HG03521 (cell line): ENCODE results near the gene CPSF7.
A peak's percentile ranks its signal among the peaks of the same experiment; 100 is the strongest.
"Not testable (repeated sequence)": the region's sequence is repeated elsewhere in the genome, so short reads cannot be mapped to it uniquely, and the experiment has no call there.

Experiments
- ATAC-seq: cut with Tn5 transposase; IDR thresholded peaks from one replicate; pipeline ENCODE4 v1.9.1; 2021; ENCODE audit warnings: mild to moderate bottlenecking, moderate library complexity; ENCODE audit not compliant: unreplicated experiment

Gene CPSF7

DNA sequence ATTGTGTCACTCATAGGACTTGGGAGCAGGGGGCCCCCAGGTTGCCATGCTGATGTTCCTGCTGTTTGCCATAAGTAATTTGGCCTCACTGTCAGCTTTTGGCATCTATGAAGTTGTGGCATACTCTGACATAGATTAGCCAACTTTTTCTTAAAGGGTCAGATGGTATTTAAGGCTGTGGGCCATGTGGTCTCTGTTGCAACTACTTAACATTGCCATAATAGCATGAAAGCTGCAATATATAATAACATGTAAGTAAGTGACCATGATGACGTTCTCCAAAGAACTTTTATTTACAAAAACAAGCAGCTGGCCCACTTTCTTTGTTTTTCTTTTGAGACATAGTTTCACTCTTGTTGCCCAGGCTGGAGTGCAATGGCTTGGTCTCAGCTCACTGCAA is 39.6 kb downstream of the CPSF7 start:
- ATAC-seq = no peak

DNA sequence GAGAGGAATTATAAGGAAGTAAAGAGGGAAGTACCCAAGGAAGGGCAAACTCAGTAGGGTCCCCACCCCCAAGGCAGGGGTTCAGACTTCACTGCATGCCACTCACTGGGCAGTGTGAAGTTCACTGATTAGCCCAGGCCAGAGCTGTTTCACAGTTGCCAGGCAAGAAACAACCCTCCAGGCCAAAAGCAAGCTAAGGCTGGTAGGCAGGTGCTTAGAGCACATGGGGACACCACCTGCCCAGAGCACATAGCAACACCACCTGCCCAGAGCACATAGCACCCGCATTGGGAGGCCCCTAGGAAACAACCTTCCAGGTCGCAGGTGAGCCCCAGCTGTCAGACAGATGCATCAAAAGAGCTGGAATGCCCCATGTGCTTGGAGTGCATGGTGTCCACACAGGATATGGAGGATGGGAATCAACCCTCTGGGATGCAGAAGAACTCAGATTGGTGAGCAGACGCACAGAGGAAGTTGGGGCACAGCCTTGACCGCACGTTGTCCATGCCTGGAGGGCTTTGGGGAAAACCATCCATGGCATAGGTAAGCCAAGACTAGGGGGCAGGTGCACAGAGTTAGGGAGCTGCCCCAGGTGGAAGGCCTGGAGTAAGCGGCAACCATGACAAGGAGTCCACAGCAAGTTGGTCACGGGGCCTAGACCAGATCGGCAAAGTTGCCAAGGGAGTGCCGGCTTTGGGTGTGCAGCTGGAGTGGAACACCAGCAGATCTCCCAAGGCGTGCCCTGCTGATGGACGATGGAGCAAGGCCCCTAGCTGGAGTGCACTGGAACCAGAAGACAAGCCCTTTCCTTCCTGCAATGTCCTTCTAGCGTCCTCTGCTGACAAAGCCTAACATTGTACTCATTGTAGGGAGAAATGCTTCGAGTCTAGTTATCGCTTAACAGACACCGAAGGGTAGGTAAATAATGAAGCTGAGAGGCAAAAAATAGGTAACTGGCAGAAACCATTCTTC is 45.2 kb downstream of the CPSF7 start:
- ATAC-seq = no peak

DNA sequence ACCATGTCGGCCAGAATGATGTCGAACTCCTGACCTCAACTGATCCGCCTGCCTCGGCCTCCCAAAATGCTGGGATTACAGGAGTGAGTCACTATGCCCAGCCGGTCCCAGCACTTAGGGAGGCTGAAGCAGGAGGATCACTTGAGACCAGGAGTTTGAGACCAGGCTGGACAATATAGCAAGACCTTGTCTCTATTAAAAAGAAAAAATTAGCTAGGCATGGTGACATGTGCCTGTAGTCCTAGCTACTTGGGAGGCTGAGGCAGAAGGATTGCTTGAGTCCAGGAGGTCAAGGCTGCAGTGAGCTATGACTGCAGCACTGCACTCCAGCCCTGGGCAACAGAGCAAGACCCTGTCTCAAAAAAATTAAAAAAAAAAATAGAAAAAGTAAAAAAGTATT is 45.9 kb downstream of the CPSF7 start:
- ATAC-seq = not testable (repeated sequence)

DNA sequence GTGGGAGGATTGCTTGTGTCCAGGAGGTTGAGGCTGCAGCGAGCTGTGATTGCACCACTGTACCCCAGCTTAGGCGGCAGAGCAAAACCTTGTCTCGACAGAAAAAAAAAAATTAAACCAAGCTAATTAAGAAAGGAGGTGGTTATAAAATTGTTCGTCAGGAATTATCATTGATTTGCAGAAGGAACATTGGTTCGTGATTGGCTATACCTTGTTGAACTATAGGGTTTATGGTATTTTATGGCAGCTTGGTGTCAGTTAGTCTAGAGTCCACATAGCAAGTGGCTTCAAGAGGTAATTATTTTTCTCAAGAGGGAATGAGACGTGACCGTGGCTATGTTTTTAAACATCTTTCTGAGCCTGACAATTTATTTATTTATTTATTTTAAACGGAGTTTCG is 48.9 kb downstream of the CPSF7 start:
- ATAC-seq = no peak

DNA sequence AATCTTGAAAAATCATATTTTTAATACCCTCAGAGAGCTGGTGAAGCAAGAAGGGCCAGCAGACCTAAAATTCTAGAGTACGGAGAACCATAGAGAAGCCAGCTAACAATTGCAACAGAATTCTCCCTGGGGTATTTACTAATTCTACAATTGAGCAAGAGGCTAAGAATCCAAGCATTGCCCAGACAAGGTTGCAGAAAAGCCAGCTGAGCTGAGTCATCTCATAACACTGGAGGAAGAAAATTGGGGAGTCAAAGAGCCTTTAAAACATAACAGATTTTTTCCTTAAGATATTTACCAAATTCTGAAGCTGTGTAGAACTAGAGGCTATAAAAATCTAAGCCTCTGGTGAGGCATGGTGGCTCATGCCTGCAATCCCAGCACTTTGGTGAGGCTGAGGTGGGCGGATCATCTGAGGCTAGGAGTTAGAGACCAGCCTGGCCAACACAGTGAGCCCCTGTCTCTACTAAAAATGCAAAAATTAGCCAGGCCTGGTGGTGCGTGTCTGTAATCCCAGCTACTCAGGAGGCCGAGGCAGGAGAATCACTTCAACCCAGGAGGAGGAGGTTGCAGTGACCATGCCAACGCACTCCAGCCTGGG is 51.0 kb downstream of the CPSF7 start:
- no peak for ATAC-seq

DNA sequence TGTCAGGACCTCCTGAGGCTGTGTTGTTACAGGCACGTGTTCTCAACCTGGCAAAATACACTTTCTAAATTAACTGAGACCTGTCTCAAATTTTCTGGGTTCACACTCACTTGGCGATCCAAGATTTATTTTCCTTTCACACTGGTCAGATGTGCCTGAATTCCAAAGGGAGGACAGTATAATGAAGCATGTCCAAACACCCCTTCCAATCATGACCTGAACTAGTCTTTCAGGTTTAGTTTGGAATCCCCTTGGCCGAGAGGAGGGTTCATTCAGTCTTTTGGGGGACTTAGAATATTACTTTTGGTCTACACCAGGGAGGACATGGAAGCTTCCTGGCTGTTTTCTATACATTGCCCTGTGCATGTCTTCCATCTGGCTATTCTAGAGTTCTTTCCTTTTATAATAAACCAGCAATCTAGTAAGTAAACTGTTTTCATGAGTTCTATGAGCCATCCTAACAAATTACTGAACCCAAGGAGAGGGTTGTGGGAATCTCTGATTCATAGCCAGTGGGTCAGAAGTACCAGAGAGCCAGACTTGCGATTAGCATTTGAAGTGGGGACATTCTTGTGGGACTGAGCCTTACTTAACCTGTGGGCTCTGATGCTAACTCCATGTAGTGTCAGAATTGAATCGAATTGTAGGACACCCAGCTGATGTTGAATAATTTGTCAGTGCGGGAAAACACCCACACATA is 52.2 kb downstream of the CPSF7 start:
- no peak for ATAC-seq

DNA sequence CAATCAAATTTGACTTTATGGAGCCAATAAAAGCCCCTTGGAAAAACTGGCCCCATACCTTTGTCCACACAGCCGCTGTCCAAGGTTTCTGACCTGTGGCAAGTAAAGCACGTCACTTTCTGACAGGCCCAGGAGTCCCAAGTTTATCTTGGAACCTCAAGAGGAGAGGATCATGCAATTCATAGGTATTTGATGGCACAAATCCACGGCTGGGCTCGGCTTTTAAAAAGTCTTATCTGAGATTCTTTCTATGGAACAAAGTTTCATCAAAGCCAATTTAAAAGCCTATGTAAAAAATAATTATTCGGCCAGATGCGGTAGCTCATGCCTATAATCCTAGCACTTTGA is 54.0 kb downstream of the CPSF7 start:
- no peak for ATAC-seq

DNA sequence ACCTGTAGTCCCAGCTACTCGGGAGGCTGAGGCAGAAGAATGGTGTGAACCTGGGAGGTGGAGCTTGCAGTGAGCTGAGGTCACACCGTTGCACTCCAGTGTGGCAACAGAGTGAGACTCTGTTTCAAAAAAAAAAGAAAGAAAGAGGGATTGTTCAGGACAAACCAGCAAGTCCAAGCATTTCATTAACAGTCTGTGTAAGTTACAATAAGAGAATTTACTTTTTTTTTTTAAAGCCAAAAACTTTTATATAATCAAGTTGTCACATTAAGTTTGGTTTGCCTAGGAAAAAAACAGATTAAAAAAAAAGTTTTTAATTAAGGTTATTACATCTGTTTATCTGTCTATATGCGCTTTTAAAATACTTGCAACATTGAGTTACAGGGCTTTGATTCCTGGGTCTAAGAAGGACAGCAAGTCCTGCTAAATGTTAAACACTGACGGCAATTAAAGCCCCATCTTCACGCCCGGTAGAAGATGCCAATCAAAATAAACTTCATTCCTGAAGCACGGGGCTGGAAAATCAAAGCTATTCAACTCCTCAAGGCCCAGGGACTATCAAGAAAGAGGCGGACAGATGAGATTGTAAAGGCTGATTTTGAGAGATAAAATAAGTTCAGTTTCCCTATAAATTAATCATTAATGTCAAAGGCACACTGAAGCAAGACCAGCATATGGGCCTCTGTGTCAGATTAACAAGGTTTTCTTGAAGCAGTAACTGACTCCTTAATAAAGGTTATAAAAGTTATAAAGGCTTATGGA is 56.9 kb downstream of the CPSF7 start:
- ATAC-seq = no peak

DNA sequence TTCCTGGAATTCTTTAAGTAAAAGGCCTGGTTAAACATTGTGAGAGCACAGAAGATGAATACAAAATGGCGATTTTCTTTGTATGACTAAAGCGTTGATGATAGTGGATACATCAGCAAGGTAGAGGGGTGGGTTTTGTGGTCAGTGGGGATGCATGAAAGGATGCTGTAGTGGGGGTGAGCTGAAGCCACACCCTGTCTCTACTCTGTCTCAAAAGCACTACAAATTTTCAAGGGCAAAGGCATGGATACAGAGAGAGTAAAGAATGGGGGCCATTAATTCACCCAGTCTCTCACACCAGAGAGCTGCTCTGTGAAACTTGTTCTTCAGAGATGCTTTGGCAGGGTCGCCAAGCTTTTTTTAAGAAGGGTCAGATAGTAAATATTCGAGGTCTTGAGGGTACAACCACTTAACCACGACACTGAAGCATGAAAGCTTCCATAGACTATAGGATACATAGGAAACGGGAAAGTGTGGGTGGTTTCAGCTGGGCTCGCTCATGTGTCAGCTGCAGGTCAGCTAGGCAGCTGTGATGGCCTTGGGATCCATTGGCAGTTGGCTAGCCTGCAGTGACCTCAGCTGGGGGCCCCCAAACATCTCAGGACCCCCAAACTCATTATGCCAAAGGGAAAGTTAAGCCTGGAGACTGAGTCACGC is 59.3 kb downstream of the CPSF7 start:
- no peak for ATAC-seq

DNA sequence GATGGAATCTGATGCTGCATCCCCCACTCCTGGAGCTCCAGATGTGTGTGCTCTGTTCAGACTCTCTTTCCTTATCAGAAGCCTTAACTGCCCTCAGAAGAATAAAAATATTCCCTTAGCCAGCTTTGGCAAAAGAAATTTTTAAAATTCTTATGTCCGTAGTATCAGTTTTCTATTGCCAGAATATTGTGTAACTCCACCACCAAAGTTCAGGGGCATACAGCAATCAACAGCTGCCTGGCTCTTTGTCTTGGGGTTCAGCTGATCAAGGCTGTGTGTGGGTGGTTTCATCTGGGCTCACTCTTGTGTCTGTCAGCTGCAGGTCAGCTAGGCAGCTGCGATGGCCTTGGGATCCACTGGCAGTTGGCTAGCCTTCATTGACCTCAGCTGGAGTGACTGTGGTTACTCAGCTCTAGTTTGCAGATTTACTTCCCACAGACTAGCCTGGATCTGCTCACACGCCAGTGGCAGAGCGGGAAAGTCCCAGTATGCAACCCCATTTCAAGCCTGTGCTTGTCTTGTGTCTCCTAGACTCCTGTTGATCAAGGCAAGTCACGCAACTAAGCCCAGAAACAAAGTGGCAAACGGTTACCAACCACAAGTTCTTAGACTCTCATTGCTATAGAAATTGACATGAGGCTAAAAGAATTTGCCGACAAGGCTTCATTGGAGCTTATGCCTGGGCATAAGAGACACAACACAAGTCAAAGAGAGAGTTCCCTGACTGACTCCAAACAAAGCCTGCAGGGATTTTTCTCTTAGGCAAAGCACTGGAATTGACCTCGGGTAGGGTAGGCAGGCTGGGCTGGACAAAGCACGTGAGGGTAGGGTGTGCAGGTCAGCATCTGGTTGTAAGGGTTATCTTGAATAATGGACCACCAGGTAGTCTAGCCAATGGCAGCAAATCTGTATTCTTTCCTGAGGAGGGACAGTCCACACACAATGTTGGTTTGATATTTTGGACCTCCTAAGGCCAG is 60.1 kb downstream of the CPSF7 start:
- no peak for ATAC-seq

DNA sequence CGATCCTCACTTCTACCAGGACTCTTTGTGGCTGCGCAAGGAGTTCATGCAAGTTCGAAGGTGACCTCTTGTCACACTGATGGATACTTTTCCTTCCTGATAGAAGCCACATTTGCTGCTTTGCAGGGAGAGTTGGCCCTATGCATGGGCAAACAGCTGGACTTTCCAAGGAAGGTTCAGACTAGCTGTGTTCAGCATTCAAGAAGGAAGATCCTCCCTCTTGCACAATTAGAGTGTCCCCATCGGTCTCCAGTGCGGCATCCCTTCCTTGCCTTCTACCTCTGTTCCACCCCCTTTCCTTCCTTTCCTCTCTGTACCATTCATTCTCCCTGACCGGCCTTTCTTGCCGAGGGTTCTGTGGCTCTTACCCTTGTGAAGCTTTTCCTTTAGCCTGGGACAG is 61.1 kb downstream of the CPSF7 start:
- ATAC-seq = no peak

DNA sequence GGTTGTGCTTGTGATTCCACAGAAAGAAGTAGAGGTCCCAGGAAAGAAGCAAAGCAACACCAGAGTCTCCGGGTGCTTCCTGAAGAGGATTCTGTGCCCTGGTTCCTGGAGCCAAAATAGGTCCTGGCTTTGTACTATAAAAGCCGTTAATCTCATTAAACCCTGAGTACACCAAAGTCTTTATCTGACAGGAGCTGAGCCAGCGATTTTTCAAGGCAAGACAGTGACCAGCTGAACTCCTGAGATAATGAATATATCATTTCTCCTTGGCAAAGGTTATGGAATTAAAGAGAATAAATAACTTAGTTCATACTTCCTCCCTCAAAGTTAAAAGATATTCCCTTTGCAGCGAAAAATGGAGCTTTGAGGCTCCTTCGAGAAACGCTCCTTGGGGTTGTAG is 62.4 kb downstream of the CPSF7 start:
- no peak for ATAC-seq

DNA sequence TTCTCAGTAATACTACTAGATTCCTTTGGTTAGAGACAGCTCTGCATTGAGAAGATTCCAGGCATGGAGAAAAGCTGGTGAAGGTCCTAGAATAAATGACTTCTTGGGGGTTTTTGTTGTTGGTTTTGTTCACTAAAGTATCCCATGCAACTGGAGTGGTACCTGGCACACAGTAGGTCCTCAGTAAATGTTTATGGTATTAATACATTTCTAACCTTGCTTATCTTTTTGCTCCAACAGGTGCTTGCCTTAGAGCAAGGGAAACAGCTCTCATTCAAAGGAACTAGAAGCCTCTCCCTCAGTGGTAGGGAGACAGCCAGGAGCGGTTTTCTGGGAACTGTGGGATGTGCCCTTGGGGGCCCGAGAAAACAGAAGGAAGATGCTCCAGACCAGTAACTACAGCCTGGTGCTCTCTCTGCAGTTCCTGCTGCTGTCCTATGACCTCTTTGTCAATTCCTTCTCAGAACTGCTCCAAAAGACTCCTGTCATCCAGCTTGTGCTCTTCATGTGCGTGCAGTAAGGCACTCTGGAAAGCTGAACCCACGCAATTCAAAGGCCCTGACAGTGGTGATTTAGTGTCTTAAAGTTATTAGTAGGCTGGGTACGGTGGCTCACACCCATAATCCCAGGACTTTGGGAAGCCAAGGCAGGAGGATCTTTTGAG is 65.6 kb downstream of the CPSF7 start:
- ATAC-seq = no peak

DNA sequence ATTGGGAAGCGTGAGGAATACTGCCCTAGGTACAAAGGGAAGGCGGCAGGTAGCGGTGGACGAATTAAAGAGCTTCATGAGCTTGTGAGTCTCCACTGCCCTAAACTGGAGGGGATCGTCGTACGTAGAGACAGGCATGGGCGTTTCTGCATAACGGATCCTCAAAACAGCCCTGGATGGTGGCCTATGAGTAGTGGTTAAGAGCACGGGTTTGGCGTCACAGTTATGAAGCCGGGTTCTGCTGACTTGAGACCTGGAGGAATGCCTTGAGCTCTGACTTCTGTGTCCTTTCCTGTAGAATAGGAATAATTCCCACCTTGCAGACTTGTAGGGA is 67.3 kb downstream of the CPSF7 start:
- ATAC-seq = no peak

DNA sequence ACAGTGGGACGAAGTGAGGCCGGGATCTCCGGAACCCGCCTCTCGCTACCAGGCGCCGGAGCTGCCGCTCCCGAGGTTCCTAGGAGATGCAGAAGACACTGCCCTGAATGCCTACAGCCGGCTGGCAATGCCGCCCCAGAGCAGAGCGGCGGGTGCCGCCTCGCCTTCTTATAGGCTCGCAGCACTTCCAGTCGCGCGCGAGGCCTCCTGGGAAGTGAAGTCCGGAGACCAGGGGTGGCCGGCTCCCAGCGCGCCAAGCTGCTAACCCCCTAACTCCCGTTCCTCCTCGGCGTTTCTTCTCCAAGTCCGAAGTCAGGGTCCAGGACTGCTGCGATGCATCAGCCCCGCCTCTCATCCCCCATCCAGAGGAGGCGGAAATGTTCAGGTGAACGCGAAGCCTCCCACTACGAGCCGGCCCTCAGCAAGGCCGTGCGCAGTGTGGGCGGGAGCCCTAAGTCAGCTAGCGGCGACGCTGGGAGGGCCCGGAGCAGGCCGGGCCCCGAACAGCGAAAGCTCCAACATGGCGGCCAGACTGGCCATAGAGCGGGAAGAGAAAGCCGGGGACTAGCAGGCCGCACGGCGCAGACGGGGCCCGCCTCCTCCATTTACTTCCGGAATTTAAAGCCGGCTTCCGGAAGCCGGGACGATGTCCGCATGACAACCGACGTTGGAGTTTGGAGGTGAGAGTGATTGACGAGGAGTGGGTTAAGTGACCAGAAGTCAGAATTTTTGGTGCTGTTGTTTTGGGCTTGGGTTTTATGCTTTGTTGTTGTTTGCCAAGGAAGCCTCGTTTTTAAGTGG is 67.8 kb downstream of the CPSF7 start, which contains the start of the genes CYB561A3 and TMEM138:
TSS of gene CYB561A3 (minus strand) at position 142 of the 801 bp plus-strand sequence. CDS start 5,169 bp downstream, outside the sequence.
TSS of gene TMEM138 (plus strand) at position 634 of the 801 bp plus-strand sequence. CDS start 2,017 bp downstream, outside the sequence.
- ATAC-seq = peak; percentile 87

DNA sequence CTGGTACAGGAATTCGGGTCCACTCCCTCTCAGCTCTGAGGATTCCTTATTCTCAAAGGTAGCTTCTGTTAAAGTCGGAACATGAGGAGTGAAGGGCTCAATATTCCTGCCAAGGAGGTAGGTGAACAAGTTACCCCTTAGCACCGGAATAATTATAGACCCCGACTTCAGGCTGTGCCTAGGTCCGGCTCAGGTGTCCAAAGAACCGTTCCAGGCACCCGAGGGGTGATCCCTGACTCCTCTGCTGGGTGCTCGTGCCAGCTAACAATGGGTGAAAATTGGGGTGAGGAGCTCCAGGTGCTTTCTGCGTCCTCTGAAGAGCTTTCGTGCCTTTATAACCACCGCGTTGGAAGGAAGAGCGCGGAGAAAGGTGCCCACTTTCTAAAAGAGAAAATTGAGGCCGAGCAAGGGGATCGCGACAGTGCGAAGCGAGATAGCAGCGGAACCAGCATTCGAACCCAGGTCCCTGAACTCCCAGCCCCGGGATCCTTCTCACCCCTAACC is 68.5 kb downstream of the CPSF7 start:
- no peak for ATAC-seq

DNA sequence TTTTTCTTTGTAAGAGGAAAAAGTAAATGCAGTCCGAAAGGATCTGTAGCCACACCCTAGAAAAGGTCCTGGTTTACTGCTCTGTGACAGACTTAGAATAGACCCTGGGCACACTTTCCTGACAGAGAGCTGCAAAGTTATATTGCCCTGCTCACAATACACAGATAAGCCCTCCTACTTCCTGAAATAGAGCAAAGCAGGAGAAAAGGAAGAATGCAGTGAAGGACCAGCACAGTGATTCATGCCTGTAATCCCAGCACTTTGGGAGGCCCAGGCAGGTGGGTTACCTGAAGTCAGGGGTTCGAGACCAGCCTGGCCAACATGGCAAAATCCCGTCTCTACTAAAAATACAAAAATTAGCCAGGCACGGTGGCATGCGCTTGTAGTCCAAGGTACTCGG is 70.3 kb downstream of the CPSF7 start:
- ATAC-seq = no peak

DNA sequence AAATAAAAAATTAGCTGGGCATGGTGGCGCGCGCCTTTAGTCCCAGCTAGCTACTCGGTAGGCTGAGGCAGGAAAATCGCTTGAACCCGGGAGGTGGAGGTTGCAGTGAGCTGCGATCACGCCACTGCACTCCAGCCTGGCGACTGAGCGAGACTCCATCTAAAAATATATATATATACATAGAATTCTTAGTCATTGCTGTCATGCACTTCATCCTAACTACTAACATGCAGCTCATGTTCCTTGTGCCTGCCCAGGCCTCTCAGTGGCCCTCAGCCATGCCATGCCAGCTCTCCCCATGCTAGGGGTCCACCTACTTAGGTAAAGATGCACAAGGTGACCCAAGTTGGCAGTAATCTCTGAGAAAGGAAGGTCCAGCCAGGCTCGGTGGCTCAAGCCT is 71.2 kb downstream of the CPSF7 start:
- ATAC-seq = no peak
